ENCODE measurements around the gene ALG8. TPM values are rescaled to one million over a fixed set of nuclear protein-coding genes. Genes with fewer than 3 reads are reported as not detected.

The ALG8 gene
- polyA plus RNA-seq, 1 donor from 2014 or later, result 42.1 TPM

DNA sequence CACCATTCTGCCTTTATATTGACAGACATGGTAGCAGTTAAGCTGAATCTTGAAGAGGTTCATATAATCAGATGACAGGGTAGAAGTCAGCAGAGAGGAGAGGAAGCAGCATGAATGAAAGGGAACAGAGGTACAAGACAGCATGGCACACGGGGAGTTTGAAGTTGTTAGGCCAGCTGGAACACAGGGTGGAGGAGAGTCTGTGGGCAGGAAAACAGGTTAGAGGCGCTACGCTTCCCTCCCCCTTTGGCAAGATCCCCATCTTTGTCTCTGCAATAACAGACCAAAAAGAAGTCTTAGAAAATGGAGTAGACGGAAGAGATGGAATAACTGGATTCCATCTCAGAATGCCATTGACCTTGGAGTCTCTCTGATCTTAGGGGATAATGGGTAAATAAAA, 39.8 kb downstream of the ALG8 start:
- Histone ChIP-seq H3K27ac (ENCODE audit: low read length) (no peak overlapping the region), H3K4me2 (ENCODE audit: low read length) (no peak overlapping the region), H3K79me2 (replicated peaks; ENCODE audit: insufficient read depth, low read length) (no peaks in the 10 kb centered on the region), H3K36me3 (ENCODE audit: insufficient read depth, low read length) (no peaks in the 10 kb centered on the region), H3K9me3 (ENCODE audit: low read length) (no peaks in the 10 kb centered on the region), H3K9me2 (ENCODE audit: insufficient read depth, low read length) (no peaks in the 10 kb centered on the region), H2AFZ (ENCODE audit: low read depth, low read length) (no peak overlapping the region), H3K9ac (ENCODE audit: low read length) (no peak overlapping the region), H4K20me1 (ENCODE audit: insufficient read depth) (no peaks in the 10 kb centered on the region), H3K4me3 (ENCODE audit: low read length) (no peak overlapping the region), H3K27me3 (ENCODE audit: insufficient read depth, low read depth, low read length) (no peaks in the 10 kb centered on the region), H3F3A (ENCODE audit: insufficient read depth, low read length, poor library complexity, severe bottlenecking) (no peaks in the 10 kb centered on the region)
- TF ChIP-seq, protein P1, sequence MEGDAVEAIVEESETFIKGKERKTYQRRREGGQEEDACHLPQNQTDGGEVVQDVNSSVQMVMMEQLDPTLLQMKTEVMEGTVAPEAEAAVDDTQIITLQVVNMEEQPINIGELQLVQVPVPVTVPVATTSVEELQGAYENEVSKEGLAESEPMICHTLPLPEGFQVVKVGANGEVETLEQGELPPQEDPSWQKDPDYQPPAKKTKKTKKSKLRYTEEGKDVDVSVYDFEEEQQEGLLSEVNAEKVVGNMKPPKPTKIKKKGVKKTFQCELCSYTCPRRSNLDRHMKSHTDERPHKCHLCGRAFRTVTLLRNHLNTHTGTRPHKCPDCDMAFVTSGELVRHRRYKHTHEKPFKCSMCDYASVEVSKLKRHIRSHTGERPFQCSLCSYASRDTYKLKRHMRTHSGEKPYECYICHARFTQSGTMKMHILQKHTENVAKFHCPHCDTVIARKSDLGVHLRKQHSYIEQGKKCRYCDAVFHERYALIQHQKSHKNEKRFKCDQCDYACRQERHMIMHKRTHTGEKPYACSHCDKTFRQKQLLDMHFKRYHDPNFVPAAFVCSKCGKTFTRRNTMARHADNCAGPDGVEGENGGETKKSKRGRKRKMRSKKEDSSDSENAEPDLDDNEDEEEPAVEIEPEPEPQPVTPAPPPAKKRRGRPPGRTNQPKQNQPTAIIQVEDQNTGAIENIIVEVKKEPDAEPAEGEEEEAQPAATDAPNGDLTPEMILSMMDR (IDR thresholded peaks at IDR 0.05; ENCODE audit: poor library complexity, severe bottlenecking), result no peak
- TF ChIP-seq TAF1 (IDR thresholded peaks at IDR 0.05; ENCODE audit: low read depth) (no peak), SMC3 (conservative IDR thresholded peaks at IDR 0.05; ENCODE audit: poor library complexity) (no peak), EP300 (conservative IDR thresholded peaks at IDR 0.05; ENCODE audit: poor library complexity, severe bottlenecking) (no peak), MXI1 (conservative IDR thresholded peaks at IDR 0.05; ENCODE audit: poor library complexity, severe bottlenecking) (no peak), RAD21 (conservative IDR thresholded peaks at IDR 0.05) (no peak), EZH2 (IDR thresholded peaks at IDR 0.05; ENCODE audit: borderline replicate concordance, insufficient read depth, low read length, poor library complexity, severe bottlenecking) (no peak), POLR2AphosphoS5 (IDR thresholded peaks at IDR 0.05) (no peak)
- TF ChIP-seq, protein P2, sequence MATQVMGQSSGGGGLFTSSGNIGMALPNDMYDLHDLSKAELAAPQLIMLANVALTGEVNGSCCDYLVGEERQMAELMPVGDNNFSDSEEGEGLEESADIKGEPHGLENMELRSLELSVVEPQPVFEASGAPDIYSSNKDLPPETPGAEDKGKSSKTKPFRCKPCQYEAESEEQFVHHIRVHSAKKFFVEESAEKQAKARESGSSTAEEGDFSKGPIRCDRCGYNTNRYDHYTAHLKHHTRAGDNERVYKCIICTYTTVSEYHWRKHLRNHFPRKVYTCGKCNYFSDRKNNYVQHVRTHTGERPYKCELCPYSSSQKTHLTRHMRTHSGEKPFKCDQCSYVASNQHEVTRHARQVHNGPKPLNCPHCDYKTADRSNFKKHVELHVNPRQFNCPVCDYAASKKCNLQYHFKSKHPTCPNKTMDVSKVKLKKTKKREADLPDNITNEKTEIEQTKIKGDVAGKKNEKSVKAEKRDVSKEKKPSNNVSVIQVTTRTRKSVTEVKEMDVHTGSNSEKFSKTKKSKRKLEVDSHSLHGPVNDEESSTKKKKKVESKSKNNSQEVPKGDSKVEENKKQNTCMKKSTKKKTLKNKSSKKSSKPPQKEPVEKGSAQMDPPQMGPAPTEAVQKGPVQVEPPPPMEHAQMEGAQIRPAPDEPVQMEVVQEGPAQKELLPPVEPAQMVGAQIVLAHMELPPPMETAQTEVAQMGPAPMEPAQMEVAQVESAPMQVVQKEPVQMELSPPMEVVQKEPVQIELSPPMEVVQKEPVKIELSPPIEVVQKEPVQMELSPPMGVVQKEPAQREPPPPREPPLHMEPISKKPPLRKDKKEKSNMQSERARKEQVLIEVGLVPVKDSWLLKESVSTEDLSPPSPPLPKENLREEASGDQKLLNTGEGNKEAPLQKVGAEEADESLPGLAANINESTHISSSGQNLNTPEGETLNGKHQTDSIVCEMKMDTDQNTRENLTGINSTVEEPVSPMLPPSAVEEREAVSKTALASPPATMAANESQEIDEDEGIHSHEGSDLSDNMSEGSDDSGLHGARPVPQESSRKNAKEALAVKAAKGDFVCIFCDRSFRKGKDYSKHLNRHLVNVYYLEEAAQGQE (IDR thresholded peaks at IDR 0.05; ENCODE audit: borderline replicate concordance), result no peak

DNA sequence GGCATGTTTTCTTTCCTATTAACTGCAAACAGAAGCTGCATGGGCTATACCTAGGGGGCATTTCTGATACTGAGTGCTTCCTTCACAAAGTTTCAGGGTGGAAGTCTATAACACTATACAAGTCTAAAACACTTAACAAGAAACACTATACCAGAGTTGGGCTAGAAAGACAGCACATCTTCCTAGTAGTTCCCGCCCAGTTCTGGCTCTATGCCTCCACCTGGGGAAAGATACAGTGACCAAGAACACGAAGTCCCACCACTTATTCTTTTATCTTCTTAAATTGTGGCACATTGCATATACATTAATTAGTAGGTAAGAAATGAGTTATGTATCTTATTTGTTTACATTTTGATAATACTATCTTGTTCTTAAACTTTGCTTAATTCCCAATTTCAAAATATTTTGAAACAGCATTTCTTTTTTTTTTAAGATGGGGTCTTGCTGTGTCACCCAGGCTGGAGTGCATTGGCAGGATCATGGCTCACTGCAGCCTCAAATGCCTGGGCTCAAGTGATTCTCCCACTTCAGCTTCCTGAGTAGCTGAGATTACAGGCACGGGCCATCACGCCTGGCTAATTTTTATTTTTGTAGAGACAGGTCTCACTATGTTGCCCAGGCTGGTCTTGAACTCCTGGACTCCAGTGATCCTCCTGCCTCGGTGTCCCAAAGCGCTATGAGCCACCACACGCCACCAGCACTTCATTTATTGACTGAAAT, 41.6 kb downstream of the ALG8 start:
- Histone ChIP-seq H4K20me1 (ENCODE audit: insufficient read depth) (no peaks in the 10 kb centered on the region), H3K9me2 (ENCODE audit: insufficient read depth, low read length) (no peaks in the 10 kb centered on the region), H2AFZ (ENCODE audit: low read depth, low read length) (no peak overlapping the region), H3K4me3 (ENCODE audit: low read length) (no peak overlapping the region), H3K4me2 (ENCODE audit: low read length) (no peak overlapping the region), H3K27me3 (ENCODE audit: insufficient read depth, low read depth, low read length) (no peaks in the 10 kb centered on the region), H3K9me3 (ENCODE audit: low read length) (no peaks in the 10 kb centered on the region), H3K79me2 (replicated peaks; ENCODE audit: insufficient read depth, low read length) (no peaks in the 10 kb centered on the region), H3K9ac (ENCODE audit: low read length) (no peak overlapping the region), H3K36me3 (ENCODE audit: insufficient read depth, low read length) (no peaks in the 10 kb centered on the region), H3K27ac (ENCODE audit: low read length) (no peak overlapping the region), H3F3A (ENCODE audit: insufficient read depth, low read length, poor library complexity, severe bottlenecking) (no peaks in the 10 kb centered on the region)
- TF ChIP-seq EZH2 (IDR thresholded peaks at IDR 0.05; ENCODE audit: borderline replicate concordance, insufficient read depth, low read length, poor library complexity, severe bottlenecking), result no peak
- no peak for TF ChIP-seq MXI1 (conservative IDR thresholded peaks at IDR 0.05; ENCODE audit: poor library complexity, severe bottlenecking)
- TF ChIP-seq TAF1 (IDR thresholded peaks at IDR 0.05; ENCODE audit: low read depth), result no peak
- no peak for TF ChIP-seq SMC3 (conservative IDR thresholded peaks at IDR 0.05; ENCODE audit: poor library complexity)
- no peak for TF ChIP-seq EP300 (conservative IDR thresholded peaks at IDR 0.05; ENCODE audit: poor library complexity, severe bottlenecking)
- TF ChIP-seq, protein P1 (IDR thresholded peaks at IDR 0.05; ENCODE audit: poor library complexity, severe bottlenecking), result no peak
- TF ChIP-seq, protein P2 (IDR thresholded peaks at IDR 0.05; ENCODE audit: borderline replicate concordance), result no peak
- TF ChIP-seq POLR2AphosphoS5 (IDR thresholded peaks at IDR 0.05), result no peak
- no peak for TF ChIP-seq RAD21 (conservative IDR thresholded peaks at IDR 0.05)
